DOHH2 (cell line): ENCODE measurements around the gene DAPP1.

Source experiments
- H3F3A ChIP-seq: fragments of 200-600 bp; sonication (generic), shearing (Covaris generic); 2 replicates; pipeline ENCODE4 v1.6.0; 2016; ENCODE audit warnings: antibody characterized with exemption, mild to moderate bottlenecking; ENCODE audit not compliant: control insufficient read depth, insufficient read depth
- H3K27ac ChIP-seq: fragments of 200-600 bp; sonication (generic); 2 replicates; pipeline ENCODE4 v1.5.1; 2014; ENCODE audit warnings: low read depth, mild to moderate bottlenecking, low read length, moderate library complexity
- H3K27me3 ChIP-seq: fragments of 200-600 bp; sonication (generic); 2 replicates; pipeline ENCODE4 v1.6.1; 2014; ENCODE audit warnings: mild to moderate bottlenecking, low read length, mixed read lengths; ENCODE audit not compliant: control insufficient read depth
- H3K36me3 ChIP-seq: fragments of 200-600 bp; sonication (generic); 2 replicates; pipeline ENCODE4 v1.6.1; 2014; ENCODE audit warnings: mild to moderate bottlenecking, low read length, moderate library complexity, mixed read lengths; ENCODE audit not compliant: control insufficient read depth
- H3K4me1 ChIP-seq: fragments of 200-600 bp; sonication (generic); 2 replicates; pipeline ENCODE4 v1.6.1; 2014; ENCODE audit warnings: mild to moderate bottlenecking, low read length, mixed read lengths; ENCODE audit not compliant: control insufficient read depth
- H3K4me2 ChIP-seq: fragments of 200-600 bp; sonication (generic); 2 replicates; pipeline ENCODE4 v1.6.0; 2014; ENCODE audit warnings: mild to moderate bottlenecking, low read length, moderate library complexity
- H3K4me3 ChIP-seq: fragments of 200-600 bp; sonication (generic); 2 replicates; pipeline ENCODE4 v1.5.1; 2014; ENCODE audit warnings: mild to moderate bottlenecking, low read length, mixed read lengths
- H3K79me2 ChIP-seq: fragments of 200-600 bp; sonication (generic); 2 replicates; pipeline ENCODE4 v1.6.1; 2014; ENCODE audit warnings: mild to moderate bottlenecking, low read length, mixed read lengths; ENCODE audit not compliant: control insufficient read depth
- H3K9me2 ChIP-seq: fragments of 200-600 bp; sonication (generic); replicated peaks from 2 replicates; pipeline ENCODE4 v1.6.1; 2014; ENCODE audit warnings: mild to moderate bottlenecking, low read length, mixed read lengths; ENCODE audit not compliant: control insufficient read depth
- H3K9me3 ChIP-seq: fragments of 200-600 bp; sonication (generic); 2 replicates; pipeline ENCODE4 v1.6.1; 2014; ENCODE audit warnings: antibody characterized with exemption, low read length, mixed read lengths; ENCODE audit not compliant: control insufficient read depth, insufficient read depth
- H4K20me1 ChIP-seq: fragments of 200-600 bp; sonication (generic); 2 replicates; pipeline ENCODE4 v1.6.0; 2014; ENCODE audit warnings: low read depth, mild to moderate bottlenecking, antibody characterized with exemption, low read length, moderate library complexity; ENCODE audit not compliant: control insufficient read depth, insufficient read depth
- EZH2phosphoT487 ChIP-seq: fragments of 200-600 bp; sonication (generic); IDR thresholded peaks from 2 replicates; pipeline ENCODE4 v1.6.1; 2017; ENCODE audit warnings: borderline replicate concordance, mild to moderate bottlenecking, antibody characterized with exemption, low read length, moderate library complexity, mixed read lengths
- TF ChIP-seq, protein P1 (sequence below): fragments of 200-600 bp; sonication (generic); IDR thresholded peaks from one replicate; pipeline ENCODE4 v1.5.1; 2014; ENCODE audit warnings: antibody characterized with exemption, mild to moderate bottlenecking, low read depth, low read length; ENCODE audit not compliant: poor library complexity, severe bottlenecking

Gene DAPP1

DNA sequence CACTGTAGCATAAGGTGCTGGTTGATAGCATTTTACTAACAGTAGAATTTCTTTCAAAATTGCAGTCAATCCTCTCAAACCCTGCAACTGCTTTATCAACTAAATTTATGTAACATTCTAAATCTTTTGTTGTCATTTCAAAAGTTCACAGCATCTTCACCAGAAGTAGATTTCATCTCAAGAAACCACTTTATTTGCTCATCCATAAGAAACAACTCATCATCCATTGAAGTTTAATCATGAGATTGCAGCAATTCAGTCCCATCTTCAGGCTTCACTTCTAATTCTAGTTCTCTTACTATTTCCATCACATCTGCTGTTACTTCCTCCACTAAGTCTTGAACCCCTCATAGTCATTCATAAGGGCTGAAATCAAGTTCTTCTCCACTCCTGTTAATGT, 55.9 kb downstream of the DAPP1 start:
- no peak overlapping the region for H3K27ac ChIP-seq
- H4K20me1 ChIP-seq: no peaks in the 10 kb centered on the region
- no peaks in the 10 kb centered on the region for H3K4me1 ChIP-seq
- H3K9me3 ChIP-seq: no peaks in the 10 kb centered on the region
- TF ChIP-seq EZH2phosphoT487: no peak
- TF ChIP-seq, protein P1, sequence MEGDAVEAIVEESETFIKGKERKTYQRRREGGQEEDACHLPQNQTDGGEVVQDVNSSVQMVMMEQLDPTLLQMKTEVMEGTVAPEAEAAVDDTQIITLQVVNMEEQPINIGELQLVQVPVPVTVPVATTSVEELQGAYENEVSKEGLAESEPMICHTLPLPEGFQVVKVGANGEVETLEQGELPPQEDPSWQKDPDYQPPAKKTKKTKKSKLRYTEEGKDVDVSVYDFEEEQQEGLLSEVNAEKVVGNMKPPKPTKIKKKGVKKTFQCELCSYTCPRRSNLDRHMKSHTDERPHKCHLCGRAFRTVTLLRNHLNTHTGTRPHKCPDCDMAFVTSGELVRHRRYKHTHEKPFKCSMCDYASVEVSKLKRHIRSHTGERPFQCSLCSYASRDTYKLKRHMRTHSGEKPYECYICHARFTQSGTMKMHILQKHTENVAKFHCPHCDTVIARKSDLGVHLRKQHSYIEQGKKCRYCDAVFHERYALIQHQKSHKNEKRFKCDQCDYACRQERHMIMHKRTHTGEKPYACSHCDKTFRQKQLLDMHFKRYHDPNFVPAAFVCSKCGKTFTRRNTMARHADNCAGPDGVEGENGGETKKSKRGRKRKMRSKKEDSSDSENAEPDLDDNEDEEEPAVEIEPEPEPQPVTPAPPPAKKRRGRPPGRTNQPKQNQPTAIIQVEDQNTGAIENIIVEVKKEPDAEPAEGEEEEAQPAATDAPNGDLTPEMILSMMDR: no peak
- no peaks in the 10 kb centered on the region for H3F3A ChIP-seq
- no peak overlapping the region for H3K4me3 ChIP-seq
- H3K27me3 ChIP-seq: no peaks in the 10 kb centered on the region
- no peaks in the 10 kb centered on the region for H3K9me2 ChIP-seq
- H3K36me3 ChIP-seq: peaks cover 24% of the 10 kb centered on the region
- no peak overlapping the region for H3K4me2 ChIP-seq
- no peaks in the 10 kb centered on the region for H3K79me2 ChIP-seq

- Histone ChIP-seq H3K4me2 (no peak overlapping the region), H3K27me3 (no peaks in the 10 kb centered on the region), H3K9me2 (no peaks in the 10 kb centered on the region), H3K4me1 (no peaks in the 10 kb centered on the region), H3K27ac (no peak overlapping the region), H3K36me3 (peaks cover 19% of the 10 kb centered on the region), H3K79me2 (no peaks in the 10 kb centered on the region), H4K20me1 (no peaks in the 10 kb centered on the region), H3F3A (no peaks in the 10 kb centered on the region), H3K4me3 (no peak overlapping the region), H3K9me3 (no peaks in the 10 kb centered on the region)
- no peak for TF ChIP-seq EZH2phosphoT487
- TF ChIP-seq, protein P1: no peak
Observed at GRCh38 chr4:99875071-99875470, 58.4 kb downstream of the DAPP1 start.

- Histone ChIP-seq H3K9me3 (no peaks in the 10 kb centered on the region), H3K27me3 (no peaks in the 10 kb centered on the region), H3K79me2 (no peaks in the 10 kb centered on the region), H3K4me3 (no peak overlapping the region), H4K20me1 (no peaks in the 10 kb centered on the region), H3F3A (no peaks in the 10 kb centered on the region), H3K9me2 (no peaks in the 10 kb centered on the region), H3K4me2 (no peak overlapping the region), H3K27ac (no peak overlapping the region), H3K4me1 (no peaks in the 10 kb centered on the region), H3K36me3 (peaks cover 29% of the 10 kb centered on the region)
- no peak for TF ChIP-seq EZH2phosphoT487
- TF ChIP-seq, protein P1: no peak
Observed at GRCh38 chr4:99876946-99877345, 60.3 kb downstream of the DAPP1 start.

DNA sequence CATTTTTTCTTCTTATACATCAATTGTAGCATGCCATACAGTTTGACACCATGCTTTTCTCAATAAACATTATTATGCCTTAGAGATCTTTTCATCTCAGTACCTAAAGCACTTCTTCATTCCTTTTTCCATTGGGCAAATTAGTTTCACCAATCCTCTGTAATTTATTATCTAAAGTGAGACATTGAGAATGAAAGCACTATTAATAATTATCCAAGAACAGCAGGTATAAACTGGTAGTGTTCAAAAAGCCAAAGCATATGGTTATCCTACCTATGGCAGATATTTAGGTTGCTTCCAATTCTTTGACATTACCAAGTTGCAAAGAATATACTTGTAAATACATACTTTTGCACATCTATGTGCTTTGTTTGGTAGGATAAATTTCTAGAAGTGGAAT, 62.0 kb downstream of the DAPP1 start:
- H4K20me1 ChIP-seq: no peaks in the 10 kb centered on the region
- H3K27me3 ChIP-seq: no peaks in the 10 kb centered on the region
- no peak overlapping the region for H3K27ac ChIP-seq
- H3K79me2 ChIP-seq: no peaks in the 10 kb centered on the region
- no peak for TF ChIP-seq EZH2phosphoT487
- TF ChIP-seq, protein P1: no peak
- peaks cover 33% of the 10 kb centered on the region for H3K36me3 ChIP-seq
- H3K4me3 ChIP-seq: no peak overlapping the region
- H3F3A ChIP-seq: no peaks in the 10 kb centered on the region
- no peak overlapping the region for H3K4me2 ChIP-seq
- H3K4me1 ChIP-seq: no peaks in the 10 kb centered on the region
- H3K9me2 ChIP-seq: no peaks in the 10 kb centered on the region
- H3K9me3 ChIP-seq: no peaks in the 10 kb centered on the region
